Neural cell (in vitro differentiated cells): Measurements from ENCODE around the gene TMPRSS6. TPM values are rescaled to one million over a fixed set of nuclear protein-coding genes. Genes with fewer than 3 reads are reported as not detected.

ENCODE experiments used
- H2AFZ ChIP-seq: fragments of 200-600, 300-800 bp; sonication (generic), shearing (Covaris generic); 2 replicates; pipeline ENCODE4 v1.6.0; 2014; ENCODE audit warnings: low read depth, mild to moderate bottlenecking, antibody characterized with exemption, low read length, moderate library complexity
- H3F3A ChIP-seq: fragments of 200-600 bp; shearing (Covaris generic); 2 replicates; pipeline ENCODE4 v1.6.1; 2016; ENCODE audit warnings: mild to moderate bottlenecking, moderate library complexity, mixed read lengths, antibody characterized with exemption, low read length; ENCODE audit not compliant: insufficient read depth, poor library complexity, severe bottlenecking
- H3K27ac ChIP-seq: fragments of 200-600, 300-800 bp; sonication (generic), shearing (Covaris generic); 2 replicates; pipeline ENCODE4 v1.5.1; 2014; ENCODE audit warnings: mild to moderate bottlenecking, low read length, moderate library complexity
- H3K27me3 ChIP-seq: fragments of 300-800, 200-600 bp; sonication (generic), shearing (Covaris generic); 2 replicates; pipeline ENCODE4 v1.6.0; 2014; ENCODE audit warnings: mild to moderate bottlenecking, low read depth, low read length, moderate library complexity; ENCODE audit not compliant: insufficient read depth
- H3K36me3 ChIP-seq: fragments of 300-800, 200-600 bp; sonication (generic), shearing (Covaris generic); 2 replicates; pipeline ENCODE4 v1.5.1; 2014; ENCODE audit warnings: mild to moderate bottlenecking, antibody characterized with exemption, low read length, moderate library complexity; ENCODE audit not compliant: insufficient read depth
- H3K4me2 ChIP-seq: fragments of 300-800, 200-600 bp; sonication (generic), shearing (Covaris generic); 2 replicates; pipeline ENCODE4 v1.6.0; 2014; ENCODE audit warnings: mild to moderate bottlenecking, low read length
- H3K4me3 ChIP-seq: fragments of 300-800, 200-600 bp; sonication (generic), shearing (Covaris generic); 2 replicates; pipeline ENCODE4 v1.5.1; 2014; ENCODE audit warnings: mild to moderate bottlenecking, low read length, moderate library complexity
- H3K79me2 ChIP-seq: fragments of 200-600 bp; shearing (Covaris generic); replicated peaks from 2 replicates; pipeline ENCODE4 v1.6.0; 2014; ENCODE audit warnings: mild to moderate bottlenecking, low read length, moderate library complexity; ENCODE audit not compliant: insufficient read depth
- H3K9ac ChIP-seq: fragments of 300-800, 200-600 bp; sonication (generic), shearing (Covaris generic); 2 replicates; pipeline ENCODE4 v1.6.1; 2016; ENCODE audit warnings: mild to moderate bottlenecking, low read length, mixed read lengths
- H3K9me2 ChIP-seq: fragments of 200-600 bp; shearing (Covaris generic); 2 replicates; pipeline ENCODE4 v1.6.1; 2016; ENCODE audit warnings: mild to moderate bottlenecking, low read length, mixed read lengths; ENCODE audit not compliant: insufficient read depth
- H3K9me3 ChIP-seq: fragments of 200-600, 300-800 bp; sonication (generic), shearing (Covaris generic); 2 replicates; pipeline ENCODE4 v1.6.1; 2016; ENCODE audit warnings: mild to moderate bottlenecking, mixed run types, low read length, moderate library complexity, mixed read lengths
- H4K20me1 ChIP-seq: fragments of 200-600 bp; shearing (Covaris generic); 2 replicates; pipeline ENCODE4 v1.6.1; 2016; ENCODE audit warnings: mild to moderate bottlenecking, mixed run types; ENCODE audit not compliant: insufficient read depth
- CTCF ChIP-seq: fragments of 450-650 bp; IDR thresholded peaks from 2 replicates; pipeline ENCODE4 v1.5.1; 2014; ENCODE audit warnings: antibody characterized with exemption, mild to moderate bottlenecking, moderate library complexity; ENCODE audit not compliant: poor library complexity, severe bottlenecking
- EP300 ChIP-seq: fragments of 450-650 bp; conservative IDR thresholded peaks from 2 replicates; pipeline ENCODE4 v1.6.1; 2014; ENCODE audit warnings: antibody characterized with exemption, mild to moderate bottlenecking, moderate library complexity; ENCODE audit not compliant: poor library complexity, severe bottlenecking
- EZH2 ChIP-seq: fragments of 200-600, 300-800 bp; shearing (Covaris generic), sonication (generic); IDR thresholded peaks from 2 replicates; pipeline ENCODE4 v1.6.1; 2014; ENCODE audit warnings: antibody characterized with exemption, low read length, borderline replicate concordance, mild to moderate bottlenecking; ENCODE audit not compliant: insufficient read depth, poor library complexity, severe bottlenecking
- MXI1 ChIP-seq: fragments of 450-650 bp; conservative IDR thresholded peaks from 2 replicates; pipeline ENCODE4 v1.6.1; 2014; ENCODE audit warnings: antibody characterized with exemption, mild to moderate bottlenecking; ENCODE audit not compliant: poor library complexity, severe bottlenecking
- POLR2AphosphoS5 ChIP-seq: IDR thresholded peaks from 2 replicates; pipeline ENCODE4 v1.6.1; 2012
- RAD21 ChIP-seq: fragments of 450-650 bp; conservative IDR thresholded peaks from 2 replicates; pipeline ENCODE4 v1.6.1; 2014; ENCODE audit warnings: antibody characterized with exemption, mild to moderate bottlenecking, moderate library complexity
- REST ChIP-seq: IDR thresholded peaks from 2 replicates; pipeline ENCODE4 v1.6.1; 2012; ENCODE audit warnings: borderline replicate concordance
- SMC3 ChIP-seq: fragments of 450-650 bp; conservative IDR thresholded peaks from 2 replicates; pipeline ENCODE4 v1.6.1; 2014; ENCODE audit warnings: antibody characterized with exemption, mild to moderate bottlenecking, moderate library complexity; ENCODE audit not compliant: poor library complexity
- polyA plus RNA-seq: library from polyadenylated mRNA; depleted of rRNA; stranded (reverse); fragments of >200 nt; gene quantifications from 2 replicates; pipeline ENCODE4 v1.2.3, GENCODE V29; 2014

The TMPRSS6 gene
- polyA plus RNA-seq, 1 donor from 2014 or later, result not detected

GRCh38 chr22:37118083-37118482 is 8.6 kb upstream of the TMPRSS6 start:
- Histone ChIP-seq H3F3A (no peaks in the 10 kb centered on the region), H3K27ac (no peak overlapping the region), H2AFZ (no peak overlapping the region), H3K9ac (no peak overlapping the region), H3K36me3 (no peaks in the 10 kb centered on the region), H3K4me2 (no peak overlapping the region), H3K27me3 (no peaks in the 10 kb centered on the region), H3K79me2 (no peaks in the 10 kb centered on the region), H4K20me1 (no peaks in the 10 kb centered on the region), H3K9me2 (no peaks in the 10 kb centered on the region), H3K4me3 (no peak overlapping the region), H3K9me3 (no peaks in the 10 kb centered on the region)
- TF ChIP-seq SMC3 (no peak), RAD21 (no peak), MXI1 (no peak)

- Histone ChIP-seq H3K27ac (no peak overlapping the region), H3K79me2 (no peaks in the 10 kb centered on the region), H3K4me2 (no peak overlapping the region), H3K27me3 (no peaks in the 10 kb centered on the region), H4K20me1 (no peaks in the 10 kb centered on the region), H3K4me3 (no peak overlapping the region), H3K9me3 (no peaks in the 10 kb centered on the region), H3K9ac (no peak overlapping the region), H3K36me3 (no peaks in the 10 kb centered on the region), H2AFZ (no peak overlapping the region), H3F3A (no peaks in the 10 kb centered on the region), H3K9me2 (no peaks in the 10 kb centered on the region)
- TF ChIP-seq EZH2 (no peak), REST (no peak), EP300 (no peak)
Measured at GRCh38 chr22:37117092-37117491, 7.6 kb upstream of the TMPRSS6 start.

- Histone ChIP-seq H4K20me1 (no peaks in the 10 kb centered on the region), H3K4me2 (no peak overlapping the region), H3K27me3 (no peaks in the 10 kb centered on the region), H3K9ac (no peak overlapping the region), H2AFZ (no peak overlapping the region), H3K9me2 (no peaks in the 10 kb centered on the region), H3K27ac (no peak overlapping the region), H3F3A (no peaks in the 10 kb centered on the region), H3K36me3 (no peaks in the 10 kb centered on the region), H3K79me2 (no peaks in the 10 kb centered on the region), H3K9me3 (no peaks in the 10 kb centered on the region), H3K4me3 (no peak overlapping the region)
- no peak for TF ChIP-seq POLR2AphosphoS5
- no peak for TF ChIP-seq REST
- no peak for TF ChIP-seq CTCF
- TF ChIP-seq SMC3, result no peak
- TF ChIP-seq EZH2, result no peak
- TF ChIP-seq RAD21, result no peak
Measured at GRCh38 chr22:37115032-37115431, 5.5 kb upstream of the TMPRSS6 start.
